IPS DF 19.7 (cell line): ENCODE data around the gene PRKCD.

Experiments
- DNase-seq: peaks from one replicate; pipeline ENCODE4 v3.0.0-alpha.2; 2013; ENCODE audit warnings: low read depth, low spot score

Gene PRKCD

GRCh38 chr3:53189276-53189675 is 28.3 kb downstream of the PRKCD start:
- no peak for DNase-seq

DNA sequence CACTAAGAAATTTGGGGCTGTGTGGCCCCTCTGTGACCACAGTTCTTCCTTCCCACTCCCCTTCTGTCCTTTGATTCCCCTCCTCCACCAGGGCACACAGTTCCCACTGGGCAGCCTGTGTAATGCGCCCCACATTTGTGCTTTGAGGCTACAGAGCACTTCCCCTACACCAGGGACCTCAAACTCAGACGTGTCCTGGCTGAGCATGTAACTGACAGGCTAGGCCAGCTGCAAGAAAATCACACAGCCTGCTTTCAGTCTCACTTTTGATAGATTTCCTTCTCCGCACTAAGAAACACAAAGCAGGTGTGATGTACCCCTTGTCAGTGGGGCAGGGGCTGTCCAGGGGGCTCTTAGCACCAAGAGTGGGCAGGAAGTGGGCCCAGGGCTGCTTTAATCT is 29.6 kb downstream of the PRKCD start:
- no peak for DNase-seq

- no peak for DNase-seq
Measured at GRCh38 chr3:53191836-53192480, 30.9 kb downstream of the PRKCD start.

DNA sequence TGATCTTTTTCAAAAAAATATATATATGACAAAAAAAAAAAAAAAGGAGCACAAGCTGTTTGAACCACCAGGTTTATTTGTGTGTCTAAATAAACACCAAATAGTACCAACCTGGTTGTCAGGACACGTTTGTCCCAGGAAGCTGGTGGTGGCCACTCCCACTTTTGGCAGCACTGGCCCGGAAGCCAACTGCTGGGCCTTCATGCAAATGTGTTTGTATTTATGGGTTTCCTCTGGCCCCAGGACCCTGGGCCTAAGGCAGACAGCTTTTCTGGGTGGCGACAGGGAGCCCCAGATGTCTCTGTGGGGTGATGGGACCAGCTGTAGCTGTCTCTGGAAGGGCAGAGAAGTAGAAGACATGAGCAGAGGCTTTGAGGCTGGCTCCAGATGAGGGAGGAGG is 31.6 kb downstream of the PRKCD start:
- no peak for DNase-seq

DNA sequence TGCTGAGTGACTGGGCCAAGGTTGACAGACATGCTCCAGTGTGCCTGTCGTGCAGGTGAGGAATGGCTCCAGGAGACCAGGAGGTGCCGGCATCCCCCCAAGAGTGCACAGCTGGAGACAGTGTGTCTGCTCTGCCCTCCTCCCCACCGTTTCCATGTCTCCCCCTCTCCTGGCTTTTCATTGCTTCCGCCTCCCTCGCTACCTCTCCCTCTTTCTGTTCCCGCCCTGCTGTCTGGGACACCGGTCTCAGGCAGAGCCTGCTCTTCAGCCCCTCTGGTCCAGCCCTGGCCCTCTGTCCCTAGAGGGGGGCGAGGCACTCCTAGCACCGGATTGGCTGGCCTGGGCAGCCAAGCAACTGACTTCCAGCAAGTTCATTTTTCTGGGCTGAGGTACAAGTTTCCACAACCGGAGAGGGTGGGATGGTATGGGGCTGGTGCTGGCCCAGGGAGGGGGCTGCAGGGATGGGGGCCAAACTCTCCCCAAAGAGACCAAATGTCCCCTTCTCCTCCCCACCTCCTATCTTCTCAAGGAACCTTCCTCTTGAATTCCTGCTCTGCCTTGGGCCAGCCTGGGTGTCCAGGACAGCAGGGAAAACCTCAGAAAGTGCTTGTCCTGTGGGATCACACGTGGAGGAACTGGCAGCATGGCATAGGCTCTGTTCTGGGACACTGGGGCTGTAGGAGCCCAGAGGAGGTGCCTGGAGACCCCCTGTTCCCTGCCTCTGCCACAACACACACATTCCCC is 32.6 kb downstream of the PRKCD start:
- no peak for DNase-seq

DNA sequence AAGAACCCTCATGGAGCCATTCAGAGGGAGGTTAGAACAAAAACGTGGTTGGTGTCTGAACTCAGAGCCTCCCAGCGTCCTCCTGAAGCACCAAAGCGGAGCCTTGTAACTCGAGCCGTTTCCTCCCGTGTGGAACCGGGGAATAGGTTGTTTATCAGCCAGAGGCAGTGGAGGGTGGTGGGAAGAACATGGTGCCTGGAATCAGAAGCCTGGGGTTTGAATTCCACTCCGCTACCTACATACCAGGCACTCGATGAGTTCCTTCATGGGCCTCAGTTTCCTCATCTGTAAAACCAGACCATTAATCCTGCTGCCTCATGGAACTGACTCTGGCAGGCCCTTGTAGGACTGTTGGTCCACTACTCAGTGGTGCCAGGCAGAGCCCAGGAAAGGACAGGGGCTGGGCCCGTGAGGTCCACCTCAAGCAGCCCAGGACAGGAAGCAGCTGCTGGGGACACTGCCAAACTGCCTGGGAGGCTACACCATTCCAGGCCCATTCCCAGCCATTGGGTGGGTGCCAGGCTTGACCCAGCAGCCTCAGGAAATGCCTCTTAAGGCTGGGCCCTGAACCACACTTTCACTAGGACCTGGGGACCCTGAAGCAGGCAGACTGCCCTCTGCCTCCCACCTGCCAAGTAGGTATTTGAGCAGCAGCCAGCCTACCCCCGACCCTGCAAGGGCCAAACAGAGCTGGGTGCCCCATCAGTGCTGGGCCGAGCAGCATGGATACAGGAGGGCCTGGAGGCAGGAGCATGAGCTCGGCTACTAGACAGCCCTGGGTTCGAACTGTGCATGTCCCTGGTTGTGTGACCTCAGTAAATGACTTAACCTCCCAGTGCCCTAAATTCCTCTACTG is 33.4 kb downstream of the PRKCD start:
- no peak for DNase-seq

DNA sequence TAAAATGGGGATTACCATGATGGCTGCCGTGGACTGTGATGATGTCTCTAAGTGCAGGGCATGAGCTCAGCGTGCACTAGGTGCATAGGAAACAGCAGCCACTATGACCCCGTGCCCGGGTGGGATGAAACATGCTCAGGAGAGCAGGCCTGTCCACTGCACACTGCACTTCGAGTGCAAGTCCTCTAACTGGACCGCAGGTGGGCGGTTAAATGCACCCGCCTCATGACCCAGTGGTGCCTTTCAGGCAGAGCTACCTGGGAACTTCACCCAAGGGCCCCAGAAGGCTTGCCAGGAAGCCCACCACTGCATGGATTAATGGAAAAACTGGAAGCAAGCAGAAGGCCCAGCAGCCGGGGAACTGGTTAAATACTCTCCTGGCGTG is 34.0 kb downstream of the PRKCD start:
- no peak for DNase-seq

GRCh38 chr3:53195602-53196574 is 34.9 kb downstream of the PRKCD start:
- DNase-seq: no peak

- no peak for DNase-seq
Measured at GRCh38 chr3:53196575-53197407, 35.8 kb downstream of the PRKCD start.

DNA sequence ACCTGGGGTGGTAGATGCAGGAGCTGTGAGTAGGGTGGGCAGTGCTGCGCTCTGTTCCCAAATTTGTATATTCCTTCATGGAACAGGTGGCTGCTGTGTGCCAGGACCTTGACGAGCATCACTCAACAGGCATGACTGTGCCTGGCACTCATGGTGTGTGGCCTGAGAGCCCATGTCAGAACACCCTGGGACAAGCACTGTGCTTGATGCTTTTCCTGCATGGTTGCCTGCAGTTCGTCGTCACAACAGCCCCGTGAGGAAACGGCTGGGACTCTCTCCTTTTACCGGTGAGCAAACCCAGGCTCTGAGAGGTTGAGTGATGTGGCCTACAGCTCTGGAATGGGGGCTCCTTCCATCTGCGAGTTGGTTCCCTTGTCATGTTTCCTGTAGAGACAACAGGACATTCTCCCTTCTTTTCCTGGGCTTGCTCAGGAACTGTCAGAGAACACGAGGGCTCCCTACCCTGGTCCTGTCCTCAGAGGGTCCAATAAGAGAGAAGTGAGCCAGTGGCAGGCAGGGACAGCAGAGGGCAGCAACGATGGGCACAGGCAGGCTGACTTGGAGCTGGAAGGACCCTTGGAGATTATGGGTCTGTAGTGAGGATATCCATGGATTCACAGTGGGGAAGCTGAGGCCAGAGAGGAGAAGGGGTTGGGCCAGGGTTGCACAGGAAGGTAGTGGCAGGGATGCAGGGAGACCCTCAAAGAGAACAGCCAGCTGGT is 37.4 kb downstream of the PRKCD start:
- no peak for DNase-seq

- DNase-seq: no peak
Measured at GRCh38 chr3:53198996-53199395, 38.0 kb downstream of the PRKCD start.

DNA sequence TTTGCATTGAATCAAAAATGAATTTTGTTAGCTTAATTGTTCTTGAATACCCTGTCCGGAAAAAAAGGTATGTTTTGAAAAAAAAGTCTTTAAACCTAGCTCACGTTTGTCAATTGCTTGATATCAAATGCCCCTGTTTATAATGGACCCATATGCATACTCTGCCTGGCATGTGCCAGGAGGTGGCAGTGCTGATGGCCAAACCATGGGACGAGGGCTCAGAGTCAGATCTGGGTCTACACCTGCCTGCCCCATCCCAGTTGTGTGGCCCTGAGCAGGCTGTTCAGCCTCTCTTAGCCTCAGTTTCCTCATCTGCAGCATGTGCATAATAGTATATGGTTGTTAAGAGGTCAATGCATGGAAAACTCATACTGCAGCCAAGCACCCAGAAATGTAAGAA is 38.8 kb downstream of the PRKCD start:
- no peak for DNase-seq

DNA sequence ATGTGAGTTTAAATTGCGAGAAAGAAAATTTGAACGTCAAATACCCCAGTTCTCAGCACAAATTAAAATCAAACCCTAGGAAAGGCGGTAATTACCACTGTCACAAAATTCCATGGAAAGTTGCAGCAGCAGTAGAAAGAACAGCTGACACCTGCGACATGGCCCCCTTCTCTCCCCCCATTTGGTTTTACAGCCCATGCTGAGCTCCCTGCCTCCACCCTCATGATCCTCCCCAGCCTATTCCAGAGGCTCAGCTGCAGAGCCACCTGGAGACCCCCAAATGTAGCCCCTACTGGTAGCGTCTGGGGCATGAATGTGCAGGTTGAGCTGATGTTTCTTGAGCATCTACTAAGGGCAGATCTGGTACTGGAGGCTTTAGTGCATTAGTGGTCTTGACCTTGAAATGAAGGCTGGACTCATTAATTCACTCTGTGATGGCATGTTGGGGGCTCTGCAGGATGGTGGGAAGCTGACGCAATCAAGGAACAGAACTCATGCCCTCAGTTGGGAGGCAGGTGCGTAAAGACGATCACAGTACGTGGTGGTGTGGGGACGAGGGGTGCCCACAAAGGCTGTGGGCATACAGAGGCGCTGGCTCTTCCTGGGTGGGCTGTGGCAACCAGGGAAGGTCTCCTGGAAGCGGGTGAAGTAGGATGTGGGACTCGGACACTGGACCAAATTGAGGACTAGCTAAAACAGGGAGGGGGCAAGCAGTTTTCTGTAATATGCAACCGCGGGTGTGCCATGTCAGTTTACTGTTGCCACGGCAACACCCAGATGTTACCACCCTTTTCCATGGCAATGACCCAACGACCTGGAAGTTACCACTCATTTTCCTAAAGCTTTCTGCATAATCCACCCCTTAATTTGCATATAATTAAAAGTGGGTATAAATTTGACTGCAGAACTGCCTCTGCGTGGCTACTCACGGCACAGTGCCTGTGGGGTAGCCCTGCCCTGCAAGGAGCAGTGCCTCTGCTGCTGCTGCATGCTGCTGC is 39.8 kb downstream of the PRKCD start:
- DNase-seq: no peak

- DNase-seq: no peak
Measured at GRCh38 chr3:53202331-53203015, 41.5 kb downstream of the PRKCD start.

GRCh38 chr3:53211706-53212702 is 51.0 kb downstream of the PRKCD start:
- DNase-seq: no peak

GRCh38 chr3:53213276-53213675 is 52.3 kb downstream of the PRKCD start:
- DNase-seq: no peak

- no peak for DNase-seq
Measured at GRCh38 chr3:53215816-53216215, 54.8 kb downstream of the PRKCD start.
